ENCODE data around the gene MED13. TPM values are rescaled to one million over a fixed set of nuclear protein-coding genes. Genes with fewer than 3 reads are reported as not detected.

The MED13 gene
- total RNA-seq, 6 experiments from 2014 or later = 29.0 to 40.5 (median 33.6) TPM

DNA sequence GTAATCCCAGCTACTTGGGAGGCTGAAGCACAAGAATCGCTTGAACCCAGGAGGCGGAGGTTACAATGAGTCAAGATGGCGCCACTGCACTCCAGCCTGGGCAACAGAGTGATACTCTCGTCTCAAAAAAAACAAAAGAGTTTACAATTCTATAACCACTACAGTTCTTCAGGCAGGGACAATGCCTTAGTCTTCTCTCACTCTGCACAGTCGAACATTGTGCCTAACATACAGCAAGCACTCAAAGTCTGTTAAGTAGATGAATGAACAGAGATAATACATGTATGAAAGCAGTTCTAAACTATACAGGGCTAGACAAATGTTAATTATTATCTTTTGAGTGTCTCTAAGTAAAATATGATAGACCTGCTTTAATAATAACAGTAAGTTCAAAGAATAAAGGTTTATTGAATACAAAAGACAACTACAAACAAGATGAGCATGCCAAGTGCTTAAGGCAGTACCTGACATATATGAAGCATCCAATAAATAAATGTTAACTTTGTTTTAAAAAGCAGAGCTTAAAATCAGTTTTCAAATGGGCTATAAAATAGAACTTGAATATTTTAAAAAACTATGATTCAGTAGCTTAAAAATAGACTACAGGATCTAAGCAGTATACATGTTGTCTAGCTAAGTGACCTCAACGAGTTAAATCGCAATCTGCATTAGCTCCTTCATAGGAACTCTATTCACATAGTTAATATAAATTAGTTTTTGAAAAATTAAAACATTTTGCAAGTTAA is 156.6 kb downstream of the MED13 start:
- Mint-ChIP-seq H3K9me3 (no peaks in the 10 kb centered on the region), H3K36me3 (ENCODE audit: low read depth) (peaks cover 22% of the 10 kb centered on the region), H3K4me1 (ENCODE audit: low read depth) (no peaks in the 10 kb centered on the region), H3K4me3 (no peak overlapping the region), H3K27me3 (ENCODE audit: insufficient read depth) (no peaks in the 10 kb centered on the region), H3K27ac (no peak overlapping the region)
- TF ChIP-seq, protein P1, sequence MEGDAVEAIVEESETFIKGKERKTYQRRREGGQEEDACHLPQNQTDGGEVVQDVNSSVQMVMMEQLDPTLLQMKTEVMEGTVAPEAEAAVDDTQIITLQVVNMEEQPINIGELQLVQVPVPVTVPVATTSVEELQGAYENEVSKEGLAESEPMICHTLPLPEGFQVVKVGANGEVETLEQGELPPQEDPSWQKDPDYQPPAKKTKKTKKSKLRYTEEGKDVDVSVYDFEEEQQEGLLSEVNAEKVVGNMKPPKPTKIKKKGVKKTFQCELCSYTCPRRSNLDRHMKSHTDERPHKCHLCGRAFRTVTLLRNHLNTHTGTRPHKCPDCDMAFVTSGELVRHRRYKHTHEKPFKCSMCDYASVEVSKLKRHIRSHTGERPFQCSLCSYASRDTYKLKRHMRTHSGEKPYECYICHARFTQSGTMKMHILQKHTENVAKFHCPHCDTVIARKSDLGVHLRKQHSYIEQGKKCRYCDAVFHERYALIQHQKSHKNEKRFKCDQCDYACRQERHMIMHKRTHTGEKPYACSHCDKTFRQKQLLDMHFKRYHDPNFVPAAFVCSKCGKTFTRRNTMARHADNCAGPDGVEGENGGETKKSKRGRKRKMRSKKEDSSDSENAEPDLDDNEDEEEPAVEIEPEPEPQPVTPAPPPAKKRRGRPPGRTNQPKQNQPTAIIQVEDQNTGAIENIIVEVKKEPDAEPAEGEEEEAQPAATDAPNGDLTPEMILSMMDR (IDR thresholded peaks at IDR 0.05) = no peak
- DNase-seq = no peak

DNA sequence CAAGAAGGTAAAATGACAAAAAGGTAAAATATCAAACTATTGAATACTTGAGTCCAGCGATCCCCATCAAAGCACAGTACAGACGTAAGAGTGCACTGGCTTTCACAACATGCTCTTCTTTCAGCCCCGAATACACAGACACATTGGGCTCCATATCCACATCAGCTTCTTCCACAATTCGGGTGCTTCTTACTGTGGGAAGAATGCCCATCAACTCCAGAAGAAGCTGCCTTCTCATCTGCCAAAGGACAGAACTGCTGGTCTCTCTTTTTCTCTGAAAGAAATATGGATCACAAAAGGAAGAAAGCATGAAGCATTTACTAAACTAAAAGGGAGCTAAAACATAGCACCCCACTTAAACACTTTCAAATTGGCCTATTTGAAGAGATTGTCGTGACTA is 157.7 kb downstream of the MED13 start:
- no peak overlapping the region for H3K27ac Mint-ChIP-seq
- H3K9me3 Mint-ChIP-seq = no peaks in the 10 kb centered on the region
- no peak overlapping the region for H3K4me3 Mint-ChIP-seq
- TF ChIP-seq, protein P1 (IDR thresholded peaks at IDR 0.05) = no peak
- H3K36me3 Mint-ChIP-seq (ENCODE audit: low read depth) = peaks cover 28% of the 10 kb centered on the region
- no peaks in the 10 kb centered on the region for H3K27me3 Mint-ChIP-seq (ENCODE audit: insufficient read depth)
- H3K4me1 Mint-ChIP-seq (ENCODE audit: low read depth) = no peaks in the 10 kb centered on the region
- DNase-seq = no peak

DNA sequence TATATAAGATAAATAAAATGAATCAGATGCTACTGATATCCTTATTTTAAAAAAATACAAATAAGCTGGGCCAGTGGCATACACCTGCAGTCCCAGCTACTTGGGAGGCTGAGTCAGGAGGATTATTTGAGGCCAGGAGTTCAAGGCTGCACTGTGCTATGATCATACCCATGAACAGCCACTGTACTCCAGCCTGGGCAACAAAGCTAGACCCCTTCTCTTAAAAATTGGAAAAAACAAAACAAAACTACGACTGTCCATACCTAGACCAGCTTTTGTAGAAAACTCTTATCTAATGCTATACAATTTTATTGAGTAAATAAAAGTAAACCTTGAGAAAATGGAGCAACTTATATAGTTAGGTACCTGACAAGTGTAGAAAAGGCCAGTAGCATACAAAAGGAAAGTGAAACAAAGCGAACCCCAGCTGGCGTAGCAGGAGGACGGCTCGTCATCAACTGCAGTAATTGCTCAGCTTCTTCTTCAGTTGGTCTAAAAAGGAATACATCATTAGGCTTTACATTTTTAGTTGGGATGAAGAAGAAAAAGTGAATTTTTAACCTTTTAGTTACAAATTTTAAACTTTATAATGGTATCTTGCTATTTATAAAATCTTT is 160.9 kb downstream of the MED13 start:
- no peaks in the 10 kb centered on the region for H3K27me3 Mint-ChIP-seq (ENCODE audit: insufficient read depth)
- H3K27ac Mint-ChIP-seq = no peak overlapping the region
- H3K9me3 Mint-ChIP-seq = no peaks in the 10 kb centered on the region
- no peaks in the 10 kb centered on the region for H3K4me1 Mint-ChIP-seq (ENCODE audit: low read depth)
- H3K4me3 Mint-ChIP-seq = no peak overlapping the region
- peaks cover 29% of the 10 kb centered on the region for H3K36me3 Mint-ChIP-seq (ENCODE audit: low read depth)
- TF ChIP-seq, protein P1 (IDR thresholded peaks at IDR 0.05) = no peak
- no peak for DNase-seq

DNA sequence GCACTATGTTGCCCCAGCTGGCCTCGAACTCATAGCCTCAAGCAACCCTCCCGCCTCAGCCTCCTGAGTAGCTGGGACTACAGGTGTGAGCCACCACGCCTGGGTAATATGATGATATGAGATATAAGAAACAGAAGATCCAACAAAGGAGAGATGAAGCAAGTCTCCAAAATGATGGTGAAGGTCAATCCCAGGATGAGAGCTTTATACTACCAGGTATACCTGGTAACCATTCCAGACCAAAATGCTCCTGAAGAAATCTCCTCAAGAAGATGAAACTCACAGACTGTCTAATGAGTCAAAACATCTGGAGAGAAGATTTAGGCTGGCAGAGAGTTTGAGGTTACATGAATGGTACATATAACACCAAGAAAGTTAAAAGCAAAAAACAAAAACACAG is 161.8 kb downstream of the MED13 start:
- no peaks in the 10 kb centered on the region for H3K27me3 Mint-ChIP-seq (ENCODE audit: insufficient read depth)
- TF ChIP-seq, protein P1 (IDR thresholded peaks at IDR 0.05) = no peak
- no peak overlapping the region for H3K27ac Mint-ChIP-seq
- H3K9me3 Mint-ChIP-seq = no peaks in the 10 kb centered on the region
- no peaks in the 10 kb centered on the region for H3K4me1 Mint-ChIP-seq (ENCODE audit: low read depth)
- H3K4me3 Mint-ChIP-seq = no peak overlapping the region
- H3K36me3 Mint-ChIP-seq (ENCODE audit: low read depth) = peaks cover 33% of the 10 kb centered on the region
- no peak for DNase-seq

DNA sequence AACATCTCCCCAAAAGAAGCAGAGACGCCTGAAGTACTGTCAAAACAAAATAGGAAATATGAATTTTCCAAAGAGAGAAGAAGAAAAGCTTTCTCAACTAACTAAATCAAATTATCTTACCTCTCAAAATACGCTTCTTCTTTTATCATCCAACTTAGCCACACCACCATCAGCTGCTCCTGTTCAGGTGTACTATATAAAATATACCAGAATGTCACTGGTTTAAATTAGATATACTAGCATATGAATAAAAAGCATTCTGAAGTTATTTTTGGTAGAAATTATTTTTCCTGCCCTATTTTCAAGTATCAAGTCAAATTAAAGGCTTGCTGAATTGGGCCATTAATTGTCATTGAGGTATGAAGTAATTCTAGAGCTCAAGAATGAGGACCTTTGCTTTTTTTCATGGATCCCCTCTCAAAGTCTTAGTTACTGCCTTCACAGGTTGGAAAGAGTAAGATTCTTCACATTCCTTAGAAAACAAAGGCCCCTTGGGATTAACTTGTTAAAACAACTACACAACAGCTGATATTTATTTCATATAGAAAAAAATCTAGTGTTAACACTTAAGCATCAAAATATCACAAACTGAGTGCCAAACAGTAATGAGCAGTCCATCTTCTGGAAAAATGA is 167.4 kb downstream of the MED13 start:
- H3K36me3 Mint-ChIP-seq (ENCODE audit: low read depth) = peaks cover 21% of the 10 kb centered on the region; the same call in 1 of the 2 replicates
- H3K27me3 Mint-ChIP-seq (ENCODE audit: insufficient read depth) = no peaks in the 10 kb centered on the region
- H3K27ac Mint-ChIP-seq = no peak overlapping the region
- TF ChIP-seq, protein P1 (IDR thresholded peaks at IDR 0.05) = no peak
- H3K9me3 Mint-ChIP-seq = no peaks in the 10 kb centered on the region
- no peak for DNase-seq
- H3K4me1 Mint-ChIP-seq (ENCODE audit: low read depth) = no peaks in the 10 kb centered on the region
- no peak overlapping the region for H3K4me3 Mint-ChIP-seq
